Central memory CD4-positive, alpha-beta T cell (primary cell): ENCODE data around the gene FBXO47.

Experiments
- DNase-seq: peaks from one replicate; pipeline ENCODE4 v3.0.0; 2022

Gene FBXO47

DNA sequence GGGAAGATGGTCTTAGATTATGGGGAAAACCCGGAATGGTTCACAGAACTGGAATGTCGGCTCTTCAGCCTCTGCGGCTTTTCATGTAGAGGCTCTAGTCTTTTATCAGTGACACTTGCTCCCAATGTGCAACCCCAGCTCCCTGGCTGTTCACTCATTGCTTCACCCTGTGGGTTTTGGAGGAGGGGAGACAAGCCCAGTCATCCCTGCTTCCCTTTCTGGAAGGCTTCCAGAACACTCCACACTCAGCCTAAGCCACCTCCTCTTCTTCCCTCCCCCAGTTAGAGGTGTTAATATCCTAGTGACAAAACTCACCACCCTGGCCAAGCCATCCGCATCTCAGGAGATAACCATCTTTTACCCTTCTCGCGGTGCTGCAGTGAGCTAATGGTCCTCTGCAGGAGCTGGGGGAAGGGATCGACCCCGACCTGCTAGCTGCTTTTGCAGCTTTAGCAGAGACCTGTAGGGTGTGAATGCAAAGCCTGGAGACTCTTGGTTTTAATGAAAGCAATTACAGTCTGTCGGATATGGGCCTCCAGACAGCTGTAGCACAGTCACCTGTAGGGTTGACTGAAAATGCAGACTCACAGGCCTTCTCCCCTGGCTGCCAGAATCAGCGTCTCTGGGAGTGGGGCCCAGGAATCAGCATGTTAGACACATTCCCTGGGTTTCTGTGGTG is 66.1 kb downstream of the FBXO47 start:
- peak; percentile 13 for DNase-seq

DNA sequence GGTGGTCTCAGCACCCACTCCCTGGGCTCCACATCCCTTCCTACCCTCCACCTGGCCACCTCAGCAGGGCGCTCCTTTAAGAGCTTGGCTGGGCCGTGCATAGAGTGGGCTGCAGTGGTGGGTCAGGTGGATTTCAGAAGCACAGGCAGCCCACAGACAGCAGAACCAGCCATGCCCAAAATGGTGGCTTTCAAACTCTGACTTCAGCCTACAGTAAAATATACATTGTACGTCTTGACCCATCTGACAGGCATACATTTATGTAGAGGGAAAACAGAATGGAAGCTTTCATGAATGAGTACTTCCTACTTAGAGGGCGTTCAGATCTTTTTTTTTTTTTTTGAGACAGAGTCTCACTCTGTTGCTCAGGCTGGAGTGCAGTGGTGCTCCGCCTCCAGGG is 67.8 kb downstream of the FBXO47 start:
- no peak for DNase-seq

DNA sequence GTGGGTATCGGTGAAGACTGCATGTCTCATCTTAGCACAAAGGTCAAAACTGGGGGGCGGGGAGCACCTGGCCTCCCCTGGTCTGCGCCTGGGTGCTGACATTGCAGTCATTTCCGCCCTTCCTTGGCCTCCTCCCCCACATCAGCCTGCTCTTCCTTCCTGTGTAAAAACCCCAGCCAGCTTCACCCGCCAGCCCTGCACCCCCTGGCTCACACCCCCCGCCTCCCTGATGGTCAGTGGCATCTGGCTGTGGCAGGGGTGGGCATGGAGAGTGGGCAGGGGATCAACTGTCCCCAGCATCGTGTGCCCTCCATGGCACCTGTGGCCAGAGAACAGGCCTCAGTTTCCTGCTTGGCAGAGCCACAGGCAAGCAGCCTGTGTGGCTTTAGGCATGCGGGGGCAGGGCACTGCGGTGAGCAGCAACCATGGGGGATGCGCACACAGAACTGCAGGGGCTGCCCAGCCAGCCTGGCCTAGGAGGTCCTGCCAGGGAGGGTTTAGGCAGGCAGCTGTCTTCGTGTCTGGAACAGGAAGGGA is 68.3 kb downstream of the FBXO47 start:
- peak; percentile 82 for DNase-seq

DNA sequence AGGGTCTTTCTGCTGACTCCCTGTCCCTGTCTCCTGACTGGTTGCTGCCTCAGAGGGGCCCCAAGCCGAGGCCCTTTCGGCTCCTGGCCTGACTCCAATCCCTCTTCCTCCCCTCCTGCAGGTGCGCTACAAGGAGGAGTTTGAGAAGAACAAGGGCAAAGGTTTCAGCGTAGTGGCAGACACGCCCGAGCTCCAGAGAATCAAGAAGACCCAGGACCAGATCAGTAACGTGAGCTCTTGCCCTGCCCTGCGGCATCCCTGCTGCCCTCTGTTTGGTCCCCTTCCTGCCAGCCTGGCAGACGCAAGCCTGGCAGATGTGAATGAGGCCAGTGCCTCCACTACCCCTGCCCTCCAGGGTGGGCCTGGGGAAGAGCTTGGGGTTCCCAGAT is 68.9 kb downstream of the FBXO47 start:
- peak; percentile 38 for DNase-seq

DNA sequence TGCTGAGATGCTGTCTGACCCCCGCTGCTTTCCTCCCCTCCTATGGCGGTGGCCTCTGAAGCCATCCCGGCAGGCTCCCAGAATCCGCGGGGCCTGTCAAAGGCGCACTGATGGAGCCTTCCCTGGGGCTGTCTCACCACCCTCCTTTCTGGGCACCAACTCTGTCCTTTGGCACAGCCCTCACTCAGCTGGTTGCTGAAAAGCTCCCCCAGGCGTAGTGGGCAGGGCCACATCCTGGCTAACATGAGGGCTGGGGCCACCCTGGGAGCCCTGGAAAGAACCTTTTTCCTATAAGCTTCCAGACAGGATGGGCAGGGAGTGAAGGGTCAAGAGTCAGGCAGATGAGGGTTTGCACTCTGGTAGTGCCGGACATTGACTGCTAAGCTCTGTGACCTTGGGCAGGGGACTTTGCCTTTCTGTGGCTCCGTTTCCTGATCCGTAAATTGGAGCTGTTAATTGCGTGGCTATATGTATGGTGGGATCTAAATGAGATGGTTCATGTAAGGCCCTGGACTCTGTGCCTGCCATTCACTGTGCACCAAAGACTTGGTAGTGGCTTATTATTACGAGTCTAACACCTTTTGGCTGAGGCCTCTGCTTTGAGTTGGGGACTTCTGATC is 69.4 kb downstream of the FBXO47 start:
- no peak for DNase-seq

DNA sequence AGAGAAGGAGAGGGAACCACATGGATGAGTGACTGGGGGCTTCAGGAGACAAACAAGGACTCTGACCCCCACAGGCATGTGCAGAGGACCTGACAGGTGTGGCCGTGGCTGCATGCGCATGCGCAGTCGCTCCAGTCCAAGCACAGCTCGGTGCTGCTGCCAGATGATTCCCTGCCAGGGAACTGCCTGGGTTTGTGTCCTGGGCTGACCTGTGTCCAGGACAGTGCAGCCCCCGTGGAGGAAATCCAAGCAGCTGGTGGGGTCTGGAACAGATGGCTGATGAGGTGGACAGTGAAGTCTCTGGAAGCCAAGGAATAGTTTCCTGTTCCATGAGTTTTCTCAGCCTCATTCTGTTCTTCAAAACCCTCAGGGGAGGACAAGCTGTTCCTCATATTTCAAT is 70.0 kb downstream of the FBXO47 start:
- DNase-seq, result no peak

DNA sequence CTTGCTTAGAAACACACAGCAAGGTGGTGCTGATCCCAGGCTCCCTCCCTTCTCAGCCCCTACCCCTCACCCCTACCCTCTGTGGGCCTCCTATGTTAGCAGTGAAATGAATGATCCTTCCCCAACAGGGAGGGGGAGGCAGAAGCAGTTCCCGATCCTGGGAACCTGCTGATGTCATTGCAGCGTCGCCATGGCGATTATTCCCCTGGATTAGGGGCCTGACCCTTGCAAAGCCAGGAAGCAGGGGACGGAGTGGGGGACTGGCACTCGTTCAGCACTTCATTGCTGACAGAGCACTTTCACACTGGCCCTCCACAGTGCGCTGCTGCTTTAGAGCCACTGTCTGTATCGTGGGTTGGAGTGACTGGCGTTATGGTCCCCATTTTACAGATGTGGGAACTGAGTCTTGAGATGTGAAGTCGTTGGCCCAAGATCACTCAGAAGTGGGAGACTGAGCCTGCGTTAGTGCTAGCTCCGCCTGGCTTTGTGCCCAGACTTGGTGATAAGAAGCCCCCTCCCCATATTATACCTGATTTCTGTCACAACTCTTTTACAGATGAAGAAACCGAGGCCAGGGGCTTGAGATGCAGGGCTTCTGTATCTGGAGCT is 70.8 kb downstream of the FBXO47 start:
- no peak for DNase-seq

DNA sequence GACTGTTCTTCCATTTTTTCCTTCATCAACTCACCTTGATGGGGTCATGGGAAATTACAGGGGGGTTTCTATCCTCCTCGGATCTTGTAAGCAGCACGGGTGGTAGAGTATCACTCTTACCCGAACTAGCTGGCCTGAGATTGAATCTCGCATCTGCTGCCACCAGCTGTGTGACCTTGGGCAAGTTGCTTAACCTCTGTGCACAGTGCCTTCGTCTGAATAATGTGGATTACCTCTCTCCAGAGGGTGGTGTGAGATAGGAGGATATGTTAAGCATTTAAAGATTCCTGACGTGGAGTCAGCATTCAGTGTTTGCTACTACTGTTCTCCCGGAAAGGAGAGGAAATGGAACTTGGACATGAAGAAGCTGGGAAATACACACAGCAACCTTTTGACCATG is 72.9 kb downstream of the FBXO47 start:
- no peak for DNase-seq

DNA sequence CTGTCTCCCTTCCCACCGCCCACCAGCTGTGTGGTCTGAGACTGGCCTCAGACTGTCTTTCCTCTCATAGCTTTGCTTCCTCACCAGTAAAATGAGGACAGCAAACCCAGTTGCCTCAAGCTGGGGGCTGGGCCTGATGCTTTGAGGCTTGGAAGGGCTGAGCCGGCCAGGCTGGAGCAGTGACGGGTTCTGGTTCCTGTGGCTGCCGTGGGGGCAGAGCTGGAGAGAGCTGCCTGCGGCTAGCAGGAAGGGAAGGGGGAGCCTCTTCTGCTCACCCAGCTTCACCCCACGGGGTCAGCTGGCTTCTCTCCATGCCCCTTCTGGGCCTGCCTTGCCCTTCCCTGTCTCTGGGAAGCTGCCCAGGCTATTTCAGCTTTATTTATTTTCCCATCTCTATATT is 73.6 kb downstream of the FBXO47 start:
- no peak for DNase-seq

DNA sequence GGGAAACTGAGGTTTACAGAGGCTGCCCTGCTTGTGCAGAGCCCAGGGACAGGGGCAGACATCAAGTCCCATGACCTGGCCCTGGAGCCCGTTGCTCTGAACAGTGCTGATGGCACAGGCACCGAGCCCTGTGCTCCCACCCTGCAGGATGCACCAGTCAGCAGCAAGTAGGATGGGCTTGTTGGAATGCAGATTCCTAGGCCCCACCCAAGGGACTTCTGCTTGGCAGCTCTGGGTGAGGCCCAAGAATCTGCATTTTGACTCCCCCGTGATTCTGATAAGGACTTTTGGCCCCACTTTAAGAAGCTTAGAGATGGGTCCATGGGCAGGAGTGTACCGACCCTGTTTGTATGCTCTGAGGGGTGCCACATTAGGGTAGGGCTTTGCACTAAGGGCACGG is 74.1 kb downstream of the FBXO47 start:
- no peak for DNase-seq

DNA sequence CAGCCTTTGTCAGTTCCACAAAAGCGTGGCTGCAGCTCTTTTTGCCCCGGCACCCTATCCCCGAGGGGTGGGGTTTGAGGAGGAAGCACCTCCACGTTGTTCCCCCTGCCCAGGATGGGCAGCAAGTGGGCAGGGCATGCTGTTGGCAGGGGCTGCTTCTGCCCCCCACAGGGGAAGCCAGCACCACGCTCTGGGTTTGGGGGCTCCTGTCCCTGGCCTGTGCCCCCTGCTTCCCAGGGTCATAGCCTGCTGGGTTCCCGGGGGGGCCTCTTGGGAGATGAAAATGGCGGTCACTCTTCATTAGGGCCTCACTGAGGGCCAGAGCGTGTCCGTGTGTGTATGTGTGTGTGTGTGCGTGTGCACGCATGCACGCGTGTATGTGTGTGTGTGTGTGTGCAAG is 74.6 kb downstream of the FBXO47 start:
- DNase-seq, result no peak

DNA sequence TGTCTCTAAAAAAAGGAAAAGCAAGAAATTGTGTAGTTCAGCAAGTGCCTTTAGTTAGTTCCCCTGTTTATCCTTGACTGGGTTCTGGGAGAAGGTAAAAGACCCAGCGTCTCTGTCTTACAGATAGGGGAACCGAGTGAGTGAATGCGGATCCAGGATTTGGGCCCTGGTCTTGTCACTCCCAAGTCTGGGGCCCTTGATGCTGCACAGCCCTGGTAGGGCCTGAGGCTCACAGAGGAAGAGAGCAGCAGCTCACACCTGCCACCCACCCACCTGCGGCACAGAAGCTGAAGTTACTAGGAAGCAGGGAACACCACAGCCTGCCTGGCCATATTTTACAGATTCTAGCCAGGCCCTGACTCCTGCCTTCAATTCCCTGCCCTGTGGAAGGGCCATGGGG is 75.1 kb downstream of the FBXO47 start:
- DNase-seq, result no peak

DNA sequence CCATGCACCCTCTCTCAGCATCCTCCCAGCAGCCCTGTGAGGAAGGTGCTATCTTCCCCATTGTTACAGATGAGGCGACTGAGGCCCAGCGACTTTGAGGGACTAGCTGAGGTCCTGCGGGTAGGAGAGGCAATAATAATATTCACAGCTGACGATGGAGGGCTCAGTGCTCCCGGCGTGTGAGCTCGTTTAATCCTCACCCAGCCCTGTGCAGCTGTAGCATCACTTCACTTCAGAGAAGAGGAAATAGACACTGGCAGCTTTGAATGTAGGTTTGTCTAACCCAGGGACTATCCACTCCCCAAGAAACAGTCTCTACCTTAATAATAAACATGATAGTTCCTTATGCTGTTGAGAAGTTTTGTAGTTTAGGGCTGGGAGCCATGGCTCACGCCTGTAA is 75.8 kb downstream of the FBXO47 start:
- DNase-seq, result no peak

DNA sequence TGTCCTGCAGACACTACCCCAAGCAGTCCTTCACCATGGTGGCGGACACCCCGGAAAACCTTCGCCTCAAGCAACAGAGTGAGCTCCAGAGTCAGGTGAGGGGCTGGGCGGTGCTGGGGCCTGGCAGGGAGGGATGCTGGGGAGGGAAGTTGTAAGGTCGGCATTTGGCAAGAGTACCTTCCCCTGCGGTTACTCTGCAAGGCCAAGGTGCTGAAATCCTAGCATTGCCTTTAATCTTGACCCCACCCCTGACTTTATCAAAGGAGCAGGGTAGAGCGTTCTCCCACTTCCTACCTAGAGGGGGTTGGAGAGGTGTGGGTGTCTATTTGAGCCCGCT is 76.8 kb downstream of the FBXO47 start:
- peak; percentile 31 for DNase-seq

DNA sequence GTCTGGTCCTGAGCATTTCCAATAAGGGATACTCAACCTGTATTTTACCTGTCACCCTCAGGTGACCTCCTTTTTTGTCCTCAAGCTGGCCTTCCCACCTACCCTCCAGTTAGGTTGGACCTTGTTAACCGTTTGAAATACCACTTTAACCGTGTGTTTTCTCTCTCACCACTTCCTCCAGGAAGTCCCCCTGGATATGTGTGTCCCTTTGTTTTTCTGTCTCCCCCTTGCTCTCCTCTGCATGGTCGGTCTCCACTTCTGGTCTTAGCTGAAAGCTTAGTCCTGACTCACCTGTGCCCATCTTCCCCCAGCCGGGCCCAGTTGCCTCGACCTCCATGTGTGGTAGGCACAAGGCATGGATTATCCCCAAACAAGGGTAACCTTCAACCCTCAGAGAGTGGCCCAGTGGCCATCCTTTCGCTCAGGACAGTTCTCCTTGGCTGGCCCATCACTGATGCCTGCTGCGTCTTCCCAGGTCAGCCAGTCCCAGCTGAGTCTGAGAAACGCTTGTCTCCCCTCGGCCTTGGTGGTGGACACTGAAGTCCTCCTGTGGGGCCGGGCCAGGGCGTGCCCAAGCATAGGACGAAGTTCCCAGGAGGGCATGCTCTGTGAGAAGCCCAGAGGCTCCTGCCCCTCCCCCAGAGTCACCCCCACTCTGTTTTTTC is 77.3 kb downstream of the FBXO47 start:
- DNase-seq, result no peak

DNA sequence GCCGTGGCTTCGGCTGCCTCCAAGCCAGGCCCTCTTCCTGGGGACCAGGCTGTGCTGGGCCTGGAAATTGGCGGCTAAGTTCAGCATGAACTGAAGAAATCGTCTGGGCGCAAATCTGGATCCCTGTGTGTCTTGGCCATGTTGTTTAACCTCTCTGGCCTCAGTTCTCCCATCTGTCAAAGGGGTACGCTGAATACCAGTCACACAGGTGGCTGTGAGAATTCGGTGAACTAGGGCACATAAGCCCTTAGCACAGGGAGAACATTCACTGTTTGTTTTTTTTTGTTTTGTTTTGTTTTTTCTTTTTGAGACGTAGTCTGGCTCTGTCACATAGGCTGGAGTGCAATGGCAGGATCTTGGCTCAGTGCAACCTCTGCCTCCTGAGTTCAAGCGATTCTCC is 78.4 kb downstream of the FBXO47 start:
- no peak for DNase-seq

DNA sequence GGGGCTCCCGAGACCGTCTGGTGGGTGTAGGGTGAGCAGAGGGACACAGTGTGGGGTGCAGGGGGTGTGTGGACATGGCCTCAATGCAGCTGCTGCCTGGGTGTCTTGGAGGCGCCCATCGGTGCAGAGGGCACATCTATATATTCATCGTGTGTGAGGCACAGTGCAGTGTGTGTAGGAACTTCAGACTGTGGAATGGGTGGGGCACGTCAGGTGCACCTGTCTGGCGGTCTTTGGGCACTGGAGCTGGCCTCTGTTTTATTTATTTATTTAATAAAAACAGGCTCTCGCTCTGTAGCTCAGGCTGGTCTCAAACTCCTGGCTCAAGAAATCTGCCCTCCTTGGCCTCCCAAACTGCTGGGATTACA is 80.6 kb downstream of the FBXO47 start:
- no peak for DNase-seq
